Measurements from ENCODE around the gene ROBO2.

Gene ROBO2

GRCh38 chr3:77479021-77479420, 439.1 kb downstream of the ROBO2 start:
- DNase-seq (ENCODE audit: low spot score), result no peak

GRCh38 chr3:77489216-77489615, 449.3 kb downstream of the ROBO2 start:
- DNase-seq (ENCODE audit: low spot score), result no peak

GRCh38 chr3:77491961-77492360, 452.1 kb downstream of the ROBO2 start:
- DNase-seq (ENCODE audit: low spot score), result no peak

GRCh38 chr3:77500721-77501120, 460.8 kb downstream of the ROBO2 start:
- DNase-seq (ENCODE audit: low spot score), result no peak

GRCh38 chr3:77506384-77506783, 466.5 kb downstream of the ROBO2 start:
- DNase-seq (ENCODE audit: low spot score), result no peak

- DNase-seq (ENCODE audit: low spot score), result no peak
Measured at GRCh38 chr3:77513542-77513941, 473.6 kb downstream of the ROBO2 start.

GRCh38 chr3:77514766-77515165, 474.9 kb downstream of the ROBO2 start:
- no peak for DNase-seq (ENCODE audit: low spot score)

GRCh38 chr3:77524463-77524862, 484.6 kb downstream of the ROBO2 start:
- no peak for DNase-seq (ENCODE audit: low spot score)

- no peak for DNase-seq (ENCODE audit: low spot score)
Measured at GRCh38 chr3:77524946-77525682, 485.2 kb downstream of the ROBO2 start.

- no peak for DNase-seq (ENCODE audit: low spot score)
Measured at GRCh38 chr3:77526573-77527113, 486.7 kb downstream of the ROBO2 start.

- DNase-seq (ENCODE audit: low spot score), result no peak
Measured at GRCh38 chr3:77529522-77529921, 489.6 kb downstream of the ROBO2 start.

GRCh38 chr3:77530870-77531269, 491.0 kb downstream of the ROBO2 start:
- DNase-seq (ENCODE audit: low spot score), result no peak

GRCh38 chr3:77535116-77535515, 495.2 kb downstream of the ROBO2 start:
- DNase-seq (ENCODE audit: low spot score), result no peak

GRCh38 chr3:77536038-77536775, 496.3 kb downstream of the ROBO2 start:
- no peak for DNase-seq (ENCODE audit: low spot score)

- no peak for DNase-seq (ENCODE audit: low spot score)
Measured at GRCh38 chr3:77539014-77539413, 499.1 kb downstream of the ROBO2 start.

- no peak for DNase-seq (ENCODE audit: low spot score)
Measured at GRCh38 chr3:77539677-77540076, 499.8 kb downstream of the ROBO2 start.

- no peak for DNase-seq (ENCODE audit: low spot score)
Measured at GRCh38 chr3:77541203-77541922, 501.5 kb downstream of the ROBO2 start.

GRCh38 chr3:77546246-77546645, 506.3 kb downstream of the ROBO2 start:
- DNase-seq (ENCODE audit: low spot score), result no peak

GRCh38 chr3:77549034-77549433, 509.1 kb downstream of the ROBO2 start:
- DNase-seq (ENCODE audit: low spot score), result no peak

GRCh38 chr3:77553240-77553639, 513.3 kb downstream of the ROBO2 start:
- no peak for DNase-seq (ENCODE audit: low spot score)

- DNase-seq (ENCODE audit: low spot score), result no peak
Measured at GRCh38 chr3:77562089-77562488, 522.2 kb downstream of the ROBO2 start.

GRCh38 chr3:77563012-77563411, 523.1 kb downstream of the ROBO2 start:
- no peak for DNase-seq (ENCODE audit: low spot score)

- DNase-seq (ENCODE audit: low spot score), result no peak
Measured at GRCh38 chr3:77566055-77566454, 526.2 kb downstream of the ROBO2 start.
